ENCODE measurements around the gene UCP2.

UCP2 gene

DNA sequence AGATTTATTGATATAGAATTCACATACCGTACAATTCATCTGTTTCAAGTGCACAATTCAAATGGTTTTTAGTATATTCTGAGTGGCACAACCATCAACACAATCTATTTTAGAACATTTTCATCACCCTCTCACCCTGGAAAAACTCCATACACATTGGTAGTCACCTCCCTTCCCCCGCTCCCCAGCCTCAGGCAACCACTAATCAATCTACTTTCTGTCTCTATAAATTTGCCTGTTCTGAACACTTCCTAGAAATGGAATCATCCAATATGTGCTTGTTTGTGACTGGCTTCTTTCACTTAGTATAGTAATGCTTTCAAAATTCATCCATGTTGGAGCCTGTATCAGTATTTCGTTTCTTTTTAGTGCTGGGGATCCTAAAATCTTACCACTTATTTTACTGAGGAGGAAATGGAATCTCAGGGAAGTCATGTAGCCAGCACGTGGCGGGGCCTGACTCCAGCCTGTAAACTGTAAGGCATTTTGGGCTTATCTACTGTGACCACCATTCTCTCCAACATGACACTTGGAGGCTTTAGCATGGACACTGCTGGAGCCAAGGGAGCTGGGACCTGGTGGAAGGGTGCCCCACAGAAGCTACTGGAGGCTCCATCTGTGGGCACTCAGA lies 27.1 kb upstream of the UCP2 start:
- no peak for DNase-seq

DNA sequence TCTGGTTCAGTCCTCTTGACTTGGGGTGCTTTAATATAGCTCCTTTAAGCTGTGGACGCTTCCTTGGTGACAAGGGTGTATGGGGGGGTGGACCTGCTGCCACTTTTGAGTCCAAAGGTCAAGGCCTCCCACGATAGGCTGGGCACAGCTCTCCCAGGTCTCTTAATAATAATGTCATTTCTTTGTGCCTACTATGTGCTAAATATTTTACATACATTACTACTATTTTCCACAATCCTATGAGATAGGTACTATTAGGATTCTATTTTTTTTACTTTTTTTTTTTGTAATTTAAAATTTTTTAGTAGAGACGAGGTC lies 26.5 kb upstream of the UCP2 start:
- no peak for DNase-seq

DNA sequence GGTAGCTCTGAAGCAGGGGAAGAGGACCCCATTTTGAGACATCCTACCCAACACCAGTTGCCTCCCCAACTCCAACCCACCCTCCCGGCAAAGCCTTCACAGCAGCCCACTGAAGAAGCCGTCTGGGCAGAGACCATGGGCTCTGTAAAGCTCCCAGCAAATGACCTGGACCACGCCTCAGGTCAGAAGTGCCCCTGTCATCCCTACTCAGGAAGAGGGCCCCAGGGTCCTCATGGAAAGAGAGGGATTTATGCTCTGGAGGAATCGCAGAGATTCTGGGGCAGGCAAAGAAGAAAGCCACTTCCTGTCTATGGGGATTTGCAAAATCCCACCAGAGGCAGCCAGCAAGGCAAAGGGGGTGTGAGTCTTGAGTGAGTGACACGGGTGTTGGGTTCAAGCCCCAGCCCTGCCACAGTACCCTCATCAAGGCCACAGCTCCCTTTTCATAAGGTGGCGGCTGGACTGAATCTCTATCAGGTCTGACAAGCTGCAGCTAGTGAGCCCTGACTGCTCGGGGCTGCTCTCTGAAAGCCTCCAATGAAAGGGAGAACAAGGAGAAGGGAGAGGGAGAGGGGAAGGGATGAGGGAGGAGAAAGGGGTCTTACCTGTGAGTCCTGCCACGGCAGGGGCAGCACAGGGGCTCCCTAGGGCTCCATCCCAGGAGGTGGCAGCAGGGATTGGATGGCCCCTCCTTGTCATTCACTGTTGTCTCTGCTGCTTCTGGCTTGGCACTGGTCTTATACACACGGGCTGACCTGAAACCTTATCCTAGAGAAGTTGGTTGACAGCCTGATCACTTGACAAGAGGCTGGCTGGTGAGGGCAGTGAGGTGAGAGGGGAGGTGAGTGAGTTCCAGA lies 26.0 kb upstream of the UCP2 start, which contains the start of gene UCP3:
TSS of gene UCP3 (minus strand) at position 713 of the 857 bp plus-strand sequence. CDS start 2,043 bp downstream, outside the sequence.
- DNase-seq = no peak

DNA sequence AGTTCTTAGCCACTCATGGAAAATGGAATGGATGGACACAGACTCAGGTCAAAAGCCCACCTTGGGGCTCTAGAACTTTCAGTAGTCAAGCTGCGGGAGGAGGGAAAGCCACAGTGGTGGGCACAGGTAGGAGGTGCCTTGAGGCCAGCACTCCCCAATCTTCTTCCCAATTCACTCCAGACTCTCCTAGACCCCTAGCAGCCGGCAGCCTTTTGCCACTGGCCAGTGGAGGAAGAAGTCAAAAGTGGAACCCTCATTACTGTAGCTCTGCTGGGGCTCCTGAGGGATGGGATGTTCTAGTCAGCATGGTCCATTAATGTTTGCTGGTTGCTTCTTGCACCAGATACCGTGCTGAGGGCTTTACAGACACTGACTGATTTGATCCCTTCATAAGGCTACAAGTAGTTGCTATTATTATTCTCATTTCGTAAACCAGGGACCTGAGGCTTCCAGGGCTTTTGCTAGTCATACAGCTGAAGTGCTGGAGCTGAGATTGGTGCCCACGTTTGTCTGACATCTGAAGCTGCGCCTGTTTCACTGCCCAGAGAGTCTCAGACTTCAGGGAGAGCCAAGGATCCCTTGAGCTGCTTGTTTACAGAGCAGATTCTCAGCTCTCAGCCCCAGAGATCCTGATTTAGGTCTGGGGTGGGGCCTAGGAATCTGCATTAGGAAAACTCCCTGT lies 25.2 kb upstream of the UCP2 start:
- DNase-seq = no peak

- DNase-seq = no peak
Measured at GRCh38 chr11:74006743-74007304, 24.2 kb upstream of the UCP2 start.

DNA sequence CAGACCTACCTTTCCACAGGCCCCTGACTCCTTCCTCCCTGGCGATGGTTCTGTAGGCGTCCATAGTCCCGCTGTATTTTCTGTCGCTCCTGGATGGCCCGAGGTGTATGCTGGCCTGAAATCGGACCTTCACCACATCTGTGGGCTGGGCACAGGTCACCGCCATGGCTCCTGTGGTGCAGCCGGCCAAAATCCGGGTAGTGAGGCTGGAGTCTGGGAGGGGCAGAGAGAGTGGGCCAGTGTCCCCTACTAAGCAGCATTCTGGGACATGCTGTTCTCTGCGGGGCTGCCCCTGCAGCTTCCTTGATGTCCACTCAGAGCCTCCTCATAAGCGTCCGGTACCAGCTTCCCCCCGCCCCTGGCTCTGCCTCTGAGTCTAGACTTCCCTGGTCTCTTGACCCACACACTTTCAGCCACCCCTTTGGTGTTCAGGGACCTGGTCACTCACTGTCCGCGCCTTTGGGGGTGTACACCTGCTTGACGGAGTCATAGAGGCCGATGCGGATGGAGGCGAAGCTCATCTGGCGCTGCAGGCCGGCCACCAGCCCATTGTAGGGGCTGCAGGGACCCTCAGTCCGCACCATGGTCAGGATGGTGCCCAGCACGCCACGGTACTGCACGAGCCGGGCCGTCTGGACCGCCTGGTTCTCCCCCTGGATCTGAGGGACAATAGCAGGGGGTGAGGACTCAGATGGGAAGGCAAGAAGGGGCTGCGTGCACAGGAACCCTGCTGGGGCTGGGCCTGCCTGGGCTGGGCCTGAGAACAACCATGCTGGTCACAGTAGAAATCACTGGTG lies 23.3 kb upstream of the UCP2 start:
- no peak for DNase-seq

GRCh38 chr11:74004759-74005615 lies 22.3 kb upstream of the UCP2 start:
- peak; percentile 59 for DNase-seq

- no peak for DNase-seq
Measured at GRCh38 chr11:74004046-74004695, 21.5 kb upstream of the UCP2 start.

DNA sequence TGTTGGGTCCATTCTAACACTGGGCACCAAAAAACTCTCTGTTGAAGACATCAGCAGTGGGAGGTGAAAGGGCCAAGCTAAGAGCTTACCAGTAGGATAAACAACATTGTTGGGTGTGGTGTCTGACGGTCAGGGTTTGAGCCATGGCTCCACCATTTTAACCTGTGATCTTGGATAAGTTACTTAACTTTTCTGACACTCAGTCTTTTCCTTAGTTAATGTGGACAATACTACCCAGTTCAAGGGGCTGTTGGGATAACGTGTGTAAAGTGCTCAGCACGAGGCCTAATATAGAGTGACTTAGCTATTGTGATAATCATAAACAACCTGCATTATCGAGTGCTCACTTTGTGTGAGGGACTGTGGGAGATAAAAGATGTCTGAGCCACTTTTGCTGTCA lies 20.2 kb upstream of the UCP2 start:
- DNase-seq = no peak

DNA sequence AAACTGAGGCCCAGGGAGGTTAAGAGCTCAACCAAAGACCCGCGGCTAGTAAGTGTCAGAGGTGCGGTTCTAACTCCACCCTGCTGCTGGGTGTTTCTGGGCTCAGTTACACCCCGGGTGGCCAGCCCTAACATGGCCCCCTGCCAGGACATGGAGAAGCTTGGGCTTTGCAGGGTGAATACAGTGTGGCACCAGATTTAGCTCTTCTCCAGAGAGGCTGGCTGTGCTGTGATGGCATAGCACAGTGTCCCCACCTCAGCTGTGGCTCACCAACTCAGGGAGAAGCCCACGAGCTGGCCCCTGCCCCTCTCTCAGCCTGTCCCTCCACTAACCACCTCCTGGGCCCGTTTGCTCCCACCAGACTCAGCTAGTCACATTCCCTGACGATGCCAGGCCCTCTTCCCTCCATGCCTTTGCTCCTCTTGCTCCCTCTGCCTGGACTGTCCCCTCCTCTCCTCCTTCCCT lies 19.2 kb upstream of the UCP2 start:
- DNase-seq = no peak

DNA sequence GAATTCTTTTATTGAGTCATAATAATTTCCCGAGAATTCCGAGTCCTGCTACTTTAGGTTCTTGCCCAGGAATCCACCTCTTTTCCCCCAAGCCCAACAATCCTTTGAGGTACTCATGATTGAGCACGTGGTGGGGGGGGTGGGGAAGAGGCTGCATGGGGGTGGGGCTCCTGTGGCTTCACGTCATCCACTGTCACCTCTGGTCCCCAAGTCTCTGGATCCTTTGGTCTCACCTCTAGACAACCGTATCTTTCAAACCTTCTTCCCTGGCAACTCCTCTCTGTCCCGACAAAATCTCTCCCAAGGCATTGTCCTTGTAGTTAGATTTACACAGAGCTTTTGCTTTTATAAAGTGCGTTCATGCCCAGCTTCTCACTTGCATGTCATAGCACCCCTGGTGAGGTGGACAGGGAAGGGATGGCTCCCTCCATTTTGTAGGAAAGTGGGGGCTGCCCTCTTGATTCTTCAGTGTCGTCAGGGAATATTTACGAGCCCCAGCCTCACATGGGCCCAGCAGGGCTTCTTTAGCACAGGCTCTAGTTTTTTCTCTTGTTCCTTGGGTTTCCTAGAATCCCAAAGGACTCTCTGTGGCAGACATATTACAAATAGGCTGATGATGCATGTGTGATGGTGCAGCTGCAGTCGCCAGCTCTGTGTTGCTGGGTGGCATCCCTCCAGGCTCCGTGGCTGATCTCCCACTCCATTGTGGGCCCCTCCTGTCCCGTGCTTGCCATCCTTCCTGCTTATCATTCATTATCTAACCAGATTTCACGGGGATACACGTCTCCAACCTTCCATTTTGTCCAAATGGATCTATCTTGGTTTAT lies 17.9 kb upstream of the UCP2 start:
- DNase-seq = no peak

DNA sequence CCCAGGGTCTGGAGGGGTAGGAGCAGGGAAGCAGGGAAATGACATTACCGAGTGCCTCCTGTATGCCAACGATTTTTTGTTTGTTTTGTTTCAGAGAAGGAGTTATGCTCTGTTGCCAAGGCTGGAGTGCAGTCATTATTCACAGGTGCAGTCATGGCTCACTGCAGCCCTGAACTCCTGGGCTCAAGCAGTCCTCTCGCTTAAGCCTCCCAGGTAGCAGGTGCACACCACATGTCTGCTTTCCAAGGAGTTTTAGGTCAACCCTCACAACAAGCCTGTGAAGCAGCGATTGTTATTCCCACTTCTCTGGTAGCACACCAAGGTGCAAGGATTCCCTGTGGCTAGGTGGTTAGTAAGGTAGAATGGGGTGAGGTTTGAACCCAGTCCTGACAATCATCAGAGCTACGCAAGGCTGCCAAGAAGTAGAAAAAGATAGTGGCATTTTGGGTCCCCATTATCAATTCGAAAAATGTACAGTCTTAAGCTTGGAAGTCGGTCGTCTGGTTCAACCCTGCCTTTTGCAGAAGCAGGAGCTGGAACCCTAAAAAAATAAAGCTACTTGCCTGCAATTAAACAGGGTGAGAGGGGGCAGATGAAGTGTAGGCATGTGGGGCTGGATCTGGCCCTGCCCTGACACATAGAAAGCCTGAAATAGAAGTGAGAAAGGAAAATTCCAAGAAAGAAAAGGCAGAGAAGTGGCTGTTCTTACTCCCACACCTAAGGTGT lies 17.1 kb upstream of the UCP2 start:
- no peak for DNase-seq

GRCh38 chr11:73998846-73999575 lies 16.4 kb upstream of the UCP2 start:
- DNase-seq = no peak

- DNase-seq = no peak
Measured at GRCh38 chr11:73997120-73997770, 14.6 kb upstream of the UCP2 start.

GRCh38 chr11:73996161-73996747 lies 13.6 kb upstream of the UCP2 start:
- no peak for DNase-seq

GRCh38 chr11:73995731-73996130 lies 13.1 kb upstream of the UCP2 start:
- no peak for DNase-seq

DNA sequence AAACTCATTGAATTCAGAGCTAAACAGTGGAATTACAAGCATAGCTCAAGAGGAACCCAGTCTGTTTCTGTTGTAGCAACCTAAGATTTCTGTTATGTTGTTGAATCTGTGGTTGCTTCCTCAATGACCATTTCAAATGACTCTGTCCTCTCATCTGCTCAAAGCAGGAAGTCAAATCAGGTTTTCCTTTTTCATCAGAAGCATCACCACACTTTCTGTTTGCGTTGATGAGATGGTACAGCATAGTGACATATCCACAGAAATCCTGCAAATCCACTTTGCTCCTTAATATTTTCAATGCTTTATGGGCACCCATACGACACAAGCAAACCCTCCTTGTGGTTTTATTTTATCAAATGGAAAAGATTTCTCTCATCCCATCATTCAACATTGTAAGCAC lies 12.6 kb upstream of the UCP2 start:
- no peak for DNase-seq
